Adrenal gland (tissue), 5 donors: ENCODE measurements around the gene ARMH3.

Experiments used
- POLR2A ChIP-seq, 2 donors: fragments of 450-650 bp; IDR thresholded peaks; one replicate each; pipeline ENCODE4 v1.6.1; 2017; ENCODE audit warnings: antibody characterized with exemption in 2 of 2, mild to moderate bottlenecking in 2 of 2, moderate library complexity in 1 of 2
- TF ChIP-seq, protein P1 (sequence below), 6 experiments: fragments of 450-650 bp in 4 of 6; fragments of 200-600 bp in 2 of 6; sonication (generic) in 1 of 6; IDR thresholded peaks; 1 replicate in 5 of 6; 2 replicates in 1 of 6; pipeline versions ENCODE4 v1.5.1 to v1.8.0; 2016 to 2021; ENCODE audit warnings: antibody characterized with exemption in 6 of 6, mild to moderate bottlenecking in 2 of 6, moderate library complexity in 1 of 6
- donor health status: DM: no; HTN: no; CAD: no.

DNA sequence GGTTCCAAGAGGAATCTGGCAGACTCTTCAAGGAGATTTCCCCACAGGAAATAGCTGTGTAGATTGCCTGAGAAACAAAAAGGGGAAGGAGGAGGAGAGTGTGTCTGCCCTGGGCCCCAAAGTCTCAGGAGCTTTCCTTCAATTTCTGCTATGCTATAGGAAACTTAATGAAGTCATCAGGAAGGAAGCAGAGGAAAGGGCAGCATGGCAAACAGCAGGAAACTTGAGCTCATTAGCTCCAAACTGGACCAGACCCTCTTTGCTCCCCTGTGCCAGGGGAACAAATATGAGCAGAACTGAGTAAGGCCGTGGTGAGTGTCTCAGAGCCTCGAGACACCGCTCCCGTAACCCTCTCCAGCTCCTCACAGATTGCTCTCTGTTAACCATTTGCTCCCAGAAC lies 207.6 kb downstream of the ARMH3 start:
- TF ChIP-seq, protein P1, sequence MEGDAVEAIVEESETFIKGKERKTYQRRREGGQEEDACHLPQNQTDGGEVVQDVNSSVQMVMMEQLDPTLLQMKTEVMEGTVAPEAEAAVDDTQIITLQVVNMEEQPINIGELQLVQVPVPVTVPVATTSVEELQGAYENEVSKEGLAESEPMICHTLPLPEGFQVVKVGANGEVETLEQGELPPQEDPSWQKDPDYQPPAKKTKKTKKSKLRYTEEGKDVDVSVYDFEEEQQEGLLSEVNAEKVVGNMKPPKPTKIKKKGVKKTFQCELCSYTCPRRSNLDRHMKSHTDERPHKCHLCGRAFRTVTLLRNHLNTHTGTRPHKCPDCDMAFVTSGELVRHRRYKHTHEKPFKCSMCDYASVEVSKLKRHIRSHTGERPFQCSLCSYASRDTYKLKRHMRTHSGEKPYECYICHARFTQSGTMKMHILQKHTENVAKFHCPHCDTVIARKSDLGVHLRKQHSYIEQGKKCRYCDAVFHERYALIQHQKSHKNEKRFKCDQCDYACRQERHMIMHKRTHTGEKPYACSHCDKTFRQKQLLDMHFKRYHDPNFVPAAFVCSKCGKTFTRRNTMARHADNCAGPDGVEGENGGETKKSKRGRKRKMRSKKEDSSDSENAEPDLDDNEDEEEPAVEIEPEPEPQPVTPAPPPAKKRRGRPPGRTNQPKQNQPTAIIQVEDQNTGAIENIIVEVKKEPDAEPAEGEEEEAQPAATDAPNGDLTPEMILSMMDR (IDR thresholded peaks at IDR 0.05): no peak
- no peak for TF ChIP-seq POLR2A (IDR thresholded peaks at IDR 0.05)
